H1 (cell line): ENCODE data around the gene PAQR8. TPM values are rescaled to one million over a fixed set of nuclear protein-coding genes. Genes with fewer than 3 reads are reported as not detected.

ENCODE experiments used
- ASH2L ChIP-seq: fragments of 200-600, 300-600 bp; sonication (generic); IDR thresholded peaks from one replicate; pipeline ENCODE4 v1.7.1; 2017; ENCODE audit warnings: low read length
- BCL11A ChIP-seq, 2 experiments: IDR thresholded peaks; one replicate each; pipeline ENCODE4 v1.6.1; 2011; ENCODE audit warnings: low read depth in 2 of 2, low read length in 2 of 2, mild to moderate bottlenecking in 2 of 2
- CBX5 ChIP-seq: fragments of 300-800, 300-1000 bp; sonication (generic); IDR thresholded peaks from 2 replicates; pipeline ENCODE4 v1.7.1; 2016; ENCODE audit warnings: antibody characterized with exemption, low read length, low read depth
- FOSL1 ChIP-seq: IDR thresholded peaks from 2 replicates; pipeline ENCODE4 v1.6.1; 2011; ENCODE audit warnings: mild to moderate bottlenecking, low read depth, low read length, moderate library complexity; ENCODE audit not compliant: insufficient read depth
- GABPA ChIP-seq: IDR thresholded peaks from 2 replicates; pipeline ENCODE4 v1.6.1; 2011; ENCODE audit warnings: mild to moderate bottlenecking, low read length, moderate library complexity, borderline replicate concordance; ENCODE audit not compliant: insufficient read depth
- NANOG ChIP-seq: IDR thresholded peaks from 2 replicates; pipeline ENCODE4 v1.6.1; 2011; ENCODE audit warnings: low read length, low read depth, mild to moderate bottlenecking, inconsistent platforms; ENCODE audit not compliant: insufficient read depth, poor library complexity, severe bottlenecking
- POLR2AphosphoS5 ChIP-seq: IDR thresholded peaks from 2 replicates; pipeline ENCODE4 v1.6.1; 2011; ENCODE audit warnings: low read depth, low read length
- POU5F1 ChIP-seq: IDR thresholded peaks from 2 replicates; pipeline ENCODE4 v1.6.1; 2011; ENCODE audit warnings: low read depth, mild to moderate bottlenecking, low read length, moderate library complexity
- RBBP5 ChIP-seq: IDR thresholded peaks from 2 replicates; pipeline ENCODE4 v1.7.1; 2012; ENCODE audit warnings: low read depth, mild to moderate bottlenecking, inconsistent platforms, low read length, moderate library complexity, borderline replicate concordance
- SIX5 ChIP-seq: IDR thresholded peaks from 2 replicates; pipeline ENCODE4 v1.6.1; 2011; ENCODE audit warnings: mild to moderate bottlenecking, low read depth, low read length
- SUZ12 ChIP-seq: fragments of 200-600 bp; sonication (generic); IDR thresholded peaks from 2 replicates; pipeline ENCODE4 v1.6.1; 2012; ENCODE audit warnings: mild to moderate bottlenecking, inconsistent platforms, low read length, moderate library complexity, mixed read lengths
- polyA plus RNA-seq, 7 experiments: library from polyadenylated mRNA; depleted of rRNA in 3 of 7; stranded (reverse) in 5 of 7; unstranded in 2 of 7; fragments of >200 nt in 5 of 7; fragments of 200-250 nt in 2 of 7; gene quantifications; 1 replicate in 5 of 7; 2 replicates in 1 of 7; 4 replicates in 1 of 7; pipeline versions ENCODE4 v1.2.1 to v1.2.3, GENCODE V29; 2011 to 2013; ENCODE audit warnings: missing spikeins in 2 of 7, mixed read lengths in 2 of 7
- total RNA-seq: library from RNA; stranded (reverse); fragmentation: NEBNext Ultra II Directional; extraction: Animal tissue kit (Norgen Biotek cat#: 25700); gene quantifications from 2 replicates; pipeline ENCODE4 v1.2.1, GENCODE V29; 2021
- TF ChIP-seq, protein P1 (sequence below): fragments of 300-600 bp; sonication (generic); IDR thresholded peaks from 2 replicates; pipeline ENCODE4 v1.7.1; 2012; ENCODE audit warnings: low read length, moderate library complexity, mild to moderate bottlenecking, inconsistent platforms; ENCODE audit not compliant: insufficient replicate concordance

Gene PAQR8
- total and polyA plus RNA-seq, 2 of the 8 experiments (the other 6 are each of a cell fraction or from before 2014, with no cell fraction given), result 7.6 to 9.6 TPM

DNA sequence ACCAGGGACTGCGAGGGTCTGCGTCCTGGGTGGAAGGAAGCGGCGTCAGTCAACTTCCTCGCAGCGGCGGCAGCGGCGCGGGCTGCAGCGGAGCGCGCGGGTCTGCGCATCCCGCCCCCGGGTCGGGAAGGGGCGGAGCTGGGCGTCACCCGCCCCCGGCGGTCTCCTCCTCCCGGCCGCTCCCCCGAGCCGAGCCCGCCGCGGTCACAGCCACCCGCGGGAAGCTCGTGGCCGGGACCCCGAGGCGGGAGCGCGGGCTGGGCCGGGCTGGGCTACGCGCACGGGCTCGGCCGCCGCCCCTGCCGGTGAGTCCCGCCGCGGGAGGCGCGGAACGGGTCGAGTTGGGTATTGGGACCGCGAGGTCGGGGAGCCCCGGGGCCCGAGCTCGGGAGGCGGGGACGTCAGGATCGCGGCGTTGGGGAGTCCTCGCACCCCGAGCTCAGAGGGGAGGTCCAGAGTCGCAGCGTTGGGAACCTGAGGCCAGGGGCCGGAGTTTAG is at the start of gene PAQR8 (continued):
- TF ChIP-seq, protein P1, sequence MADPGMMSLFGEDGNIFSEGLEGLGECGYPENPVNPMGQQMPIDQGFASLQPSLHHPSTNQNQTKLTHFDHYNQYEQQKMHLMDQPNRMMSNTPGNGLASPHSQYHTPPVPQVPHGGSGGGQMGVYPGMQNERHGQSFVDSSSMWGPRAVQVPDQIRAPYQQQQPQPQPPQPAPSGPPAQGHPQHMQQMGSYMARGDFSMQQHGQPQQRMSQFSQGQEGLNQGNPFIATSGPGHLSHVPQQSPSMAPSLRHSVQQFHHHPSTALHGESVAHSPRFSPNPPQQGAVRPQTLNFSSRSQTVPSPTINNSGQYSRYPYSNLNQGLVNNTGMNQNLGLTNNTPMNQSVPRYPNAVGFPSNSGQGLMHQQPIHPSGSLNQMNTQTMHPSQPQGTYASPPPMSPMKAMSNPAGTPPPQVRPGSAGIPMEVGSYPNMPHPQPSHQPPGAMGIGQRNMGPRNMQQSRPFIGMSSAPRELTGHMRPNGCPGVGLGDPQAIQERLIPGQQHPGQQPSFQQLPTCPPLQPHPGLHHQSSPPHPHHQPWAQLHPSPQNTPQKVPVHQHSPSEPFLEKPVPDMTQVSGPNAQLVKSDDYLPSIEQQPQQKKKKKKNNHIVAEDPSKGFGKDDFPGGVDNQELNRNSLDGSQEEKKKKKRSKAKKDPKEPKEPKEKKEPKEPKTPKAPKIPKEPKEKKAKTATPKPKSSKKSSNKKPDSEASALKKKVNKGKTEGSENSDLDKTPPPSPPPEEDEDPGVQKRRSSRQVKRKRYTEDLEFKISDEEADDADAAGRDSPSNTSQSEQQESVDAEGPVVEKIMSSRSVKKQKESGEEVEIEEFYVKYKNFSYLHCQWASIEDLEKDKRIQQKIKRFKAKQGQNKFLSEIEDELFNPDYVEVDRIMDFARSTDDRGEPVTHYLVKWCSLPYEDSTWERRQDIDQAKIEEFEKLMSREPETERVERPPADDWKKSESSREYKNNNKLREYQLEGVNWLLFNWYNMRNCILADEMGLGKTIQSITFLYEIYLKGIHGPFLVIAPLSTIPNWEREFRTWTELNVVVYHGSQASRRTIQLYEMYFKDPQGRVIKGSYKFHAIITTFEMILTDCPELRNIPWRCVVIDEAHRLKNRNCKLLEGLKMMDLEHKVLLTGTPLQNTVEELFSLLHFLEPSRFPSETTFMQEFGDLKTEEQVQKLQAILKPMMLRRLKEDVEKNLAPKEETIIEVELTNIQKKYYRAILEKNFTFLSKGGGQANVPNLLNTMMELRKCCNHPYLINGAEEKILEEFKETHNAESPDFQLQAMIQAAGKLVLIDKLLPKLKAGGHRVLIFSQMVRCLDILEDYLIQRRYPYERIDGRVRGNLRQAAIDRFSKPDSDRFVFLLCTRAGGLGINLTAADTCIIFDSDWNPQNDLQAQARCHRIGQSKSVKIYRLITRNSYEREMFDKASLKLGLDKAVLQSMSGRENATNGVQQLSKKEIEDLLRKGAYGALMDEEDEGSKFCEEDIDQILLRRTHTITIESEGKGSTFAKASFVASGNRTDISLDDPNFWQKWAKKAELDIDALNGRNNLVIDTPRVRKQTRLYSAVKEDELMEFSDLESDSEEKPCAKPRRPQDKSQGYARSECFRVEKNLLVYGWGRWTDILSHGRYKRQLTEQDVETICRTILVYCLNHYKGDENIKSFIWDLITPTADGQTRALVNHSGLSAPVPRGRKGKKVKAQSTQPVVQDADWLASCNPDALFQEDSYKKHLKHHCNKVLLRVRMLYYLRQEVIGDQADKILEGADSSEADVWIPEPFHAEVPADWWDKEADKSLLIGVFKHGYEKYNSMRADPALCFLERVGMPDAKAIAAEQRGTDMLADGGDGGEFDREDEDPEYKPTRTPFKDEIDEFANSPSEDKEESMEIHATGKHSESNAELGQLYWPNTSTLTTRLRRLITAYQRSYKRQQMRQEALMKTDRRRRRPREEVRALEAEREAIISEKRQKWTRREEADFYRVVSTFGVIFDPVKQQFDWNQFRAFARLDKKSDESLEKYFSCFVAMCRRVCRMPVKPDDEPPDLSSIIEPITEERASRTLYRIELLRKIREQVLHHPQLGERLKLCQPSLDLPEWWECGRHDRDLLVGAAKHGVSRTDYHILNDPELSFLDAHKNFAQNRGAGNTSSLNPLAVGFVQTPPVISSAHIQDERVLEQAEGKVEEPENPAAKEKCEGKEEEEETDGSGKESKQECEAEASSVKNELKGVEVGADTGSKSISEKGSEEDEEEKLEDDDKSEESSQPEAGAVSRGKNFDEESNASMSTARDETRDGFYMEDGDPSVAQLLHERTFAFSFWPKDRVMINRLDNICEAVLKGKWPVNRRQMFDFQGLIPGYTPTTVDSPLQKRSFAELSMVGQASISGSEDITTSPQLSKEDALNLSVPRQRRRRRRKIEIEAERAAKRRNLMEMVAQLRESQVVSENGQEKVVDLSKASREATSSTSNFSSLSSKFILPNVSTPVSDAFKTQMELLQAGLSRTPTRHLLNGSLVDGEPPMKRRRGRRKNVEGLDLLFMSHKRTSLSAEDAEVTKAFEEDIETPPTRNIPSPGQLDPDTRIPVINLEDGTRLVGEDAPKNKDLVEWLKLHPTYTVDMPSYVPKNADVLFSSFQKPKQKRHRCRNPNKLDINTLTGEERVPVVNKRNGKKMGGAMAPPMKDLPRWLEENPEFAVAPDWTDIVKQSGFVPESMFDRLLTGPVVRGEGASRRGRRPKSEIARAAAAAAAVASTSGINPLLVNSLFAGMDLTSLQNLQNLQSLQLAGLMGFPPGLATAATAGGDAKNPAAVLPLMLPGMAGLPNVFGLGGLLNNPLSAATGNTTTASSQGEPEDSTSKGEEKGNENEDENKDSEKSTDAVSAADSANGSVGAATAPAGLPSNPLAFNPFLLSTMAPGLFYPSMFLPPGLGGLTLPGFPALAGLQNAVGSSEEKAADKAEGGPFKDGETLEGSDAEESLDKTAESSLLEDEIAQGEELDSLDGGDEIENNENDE, result no peak
- TF ChIP-seq FOSL1 (no peak), CBX5 (no peak), POU5F1 (no peak), NANOG (no peak), POLR2AphosphoS5 (no peak), RBBP5 (no peak), BCL11A (IDR thresholded peaks at IDR 0.05; ENCODE audit: low read depth in 2 of 2, low read length in 2 of 2) (no peak), GABPA (no peak), SUZ12 (0 out of 2 replicates have a peak, but pooled peaks have one; percentile 5), SIX5 (no peak), ASH2L (no peak)
